Ascending aorta (tissue), 2 donors: Measurements from ENCODE around the gene MYO3B. TPM values are rescaled to one million over a fixed set of nuclear protein-coding genes. Genes with fewer than 3 reads are reported as not detected.

Experiments
- DNase-seq, 2 donors: peaks; one replicate each; pipeline ENCODE4 v3.0.0-alpha.2; 2019; ENCODE audit warnings: low spot score in 2 of 2
- H3K27ac ChIP-seq, 2 donors: fragments of 200-600 bp; sonication (generic); one replicate each; pipeline ENCODE4 v1.5.1; 2016 to 2017; ENCODE audit warnings: mild to moderate bottlenecking in 1 of 2
- H3K27me3 ChIP-seq: fragments of 200-600 bp; sonication (generic); one replicate; pipeline ENCODE4 v1.5.1; 2017
- H3K36me3 ChIP-seq, 2 donors: fragments of 200-600 bp; sonication (generic); one replicate each; pipeline ENCODE4 v1.5.1; 2016
- H3K4me1 ChIP-seq, 2 donors: fragments of 200-600 bp; sonication (generic); one replicate each; pipeline ENCODE4 v1.5.1; 2016 to 2017; ENCODE audit warnings: mild to moderate bottlenecking in 1 of 2
- H3K4me3 ChIP-seq, 2 donors: fragments of 200-600 bp; sonication (generic); one replicate each; pipeline ENCODE4 v1.5.1; 2016 to 2017; ENCODE audit warnings: mild to moderate bottlenecking in 1 of 2
- H3K9me3 ChIP-seq, 2 donors: fragments of 200-600 bp; sonication (generic); one replicate each; pipeline ENCODE4 v1.5.1; 2016
- CTCF ChIP-seq, 3 experiments: fragments of 200-600 bp in 2 of 3; fragments of 450-650 bp in 1 of 3; sonication (generic) in 2 of 3; IDR thresholded peaks; one replicate each; pipeline ENCODE4 v1.5.1; 2016 to 2019; ENCODE audit warnings: antibody characterized with exemption in 3 of 3, mild to moderate bottlenecking in 1 of 3, moderate library complexity in 1 of 3
- intact Hi-C: fragments of 100-400 bp; cut with DNase I; formaldehyde crosslinking; loops from one replicate; pipeline ENCODE4 v1.15.1; 2023
- total RNA-seq: library from RNA; depleted of rRNA; stranded (reverse); fragments of >200 nt; gene quantifications from one replicate; pipeline ENCODE4 v1.1.0, GENCODE V29; 2016

Gene MYO3B
- total RNA-seq, 1 donor from 2014 or later, result not detected

GRCh38 chr2:170587117-170587516 lies 409.2 kb downstream of the MYO3B start:
- Histone ChIP-seq H3K4me3 (no peak overlapping the region), H3K4me1 (no peaks in the 10 kb centered on the region), H3K27me3 (no peaks in the 10 kb centered on the region), H3K36me3 (no peaks in the 10 kb centered on the region), H3K27ac (no peak overlapping the region), H3K9me3 (no peaks in the 10 kb centered on the region)
- intact Hi-C loops, result no loop called here
- DNase-seq, result no peak
- TF ChIP-seq CTCF (IDR thresholded peaks at IDR 0.05), result no peak

- Histone ChIP-seq H3K36me3 (no peaks in the 10 kb centered on the region), H3K9me3 (no peaks in the 10 kb centered on the region), H3K27ac (no peak overlapping the region), H3K4me3 (no peak overlapping the region), H3K4me1 (no peaks in the 10 kb centered on the region), H3K27me3 (no peaks in the 10 kb centered on the region)
- DNase-seq, result no peak
- TF ChIP-seq CTCF (IDR thresholded peaks at IDR 0.05), result no peak
- intact Hi-C loops, result no loop called here
These were observed 410.0 kb downstream of the MYO3B start for GRCh38 chr2:170587922-170588321.

- Histone ChIP-seq H3K9me3 (no peaks in the 10 kb centered on the region), H3K36me3 (no peaks in the 10 kb centered on the region), H3K27ac (no peak overlapping the region), H3K4me1 (no peaks in the 10 kb centered on the region), H3K4me3 (no peak overlapping the region), H3K27me3 (no peaks in the 10 kb centered on the region)
- no peak for TF ChIP-seq CTCF (IDR thresholded peaks at IDR 0.05)
- intact Hi-C loops, result no loop called here
- no peak for DNase-seq
These were observed 410.8 kb downstream of the MYO3B start for GRCh38 chr2:170588729-170589128.

- no peak for TF ChIP-seq CTCF (IDR thresholded peaks at IDR 0.05)
- no peak for DNase-seq
- Histone ChIP-seq H3K27me3 (no peaks in the 10 kb centered on the region), H3K4me3 (no peak overlapping the region), H3K36me3 (no peaks in the 10 kb centered on the region), H3K27ac (no peak overlapping the region), H3K4me1 (no peaks in the 10 kb centered on the region), H3K9me3 (no peaks in the 10 kb centered on the region)
- intact Hi-C loops, result no loop called here
These were observed 418.6 kb downstream of the MYO3B start for GRCh38 chr2:170596576-170596975.

- H3K9me3 ChIP-seq, result no peaks in the 10 kb centered on the region
- no peak overlapping the region for H3K4me3 ChIP-seq
- no peaks in the 10 kb centered on the region for H3K36me3 ChIP-seq
- no peak overlapping the region for H3K27ac ChIP-seq
- H3K4me1 ChIP-seq, result no peaks in the 10 kb centered on the region
- intact Hi-C loops, result no loop called here
- no peak for TF ChIP-seq CTCF (IDR thresholded peaks at IDR 0.05)
- DNase-seq, result no peak
- H3K27me3 ChIP-seq, result no peaks in the 10 kb centered on the region
These were observed 420.1 kb downstream of the MYO3B start for GRCh38 chr2:170598067-170598395.

GRCh38 chr2:170601489-170601888 lies 423.5 kb downstream of the MYO3B start:
- H3K36me3 ChIP-seq, result no peaks in the 10 kb centered on the region
- H3K9me3 ChIP-seq, result no peaks in the 10 kb centered on the region
- DNase-seq, result no peak
- H3K27me3 ChIP-seq, result no peaks in the 10 kb centered on the region
- no peak for TF ChIP-seq CTCF (IDR thresholded peaks at IDR 0.05)
- intact Hi-C loops, result no loop called here
- H3K27ac ChIP-seq, result no peak overlapping the region
- H3K4me3 ChIP-seq, result no peak overlapping the region
- no peaks in the 10 kb centered on the region for H3K4me1 ChIP-seq
